Keratinocyte (primary cell): Measurements from ENCODE around the gene NAIF1. TPM values are rescaled to one million over a fixed set of nuclear protein-coding genes. Genes with fewer than 3 reads are reported as not detected.
"Not testable (repeated sequence)": the region's sequence is repeated elsewhere in the genome, so short reads cannot be mapped to it uniquely, and the experiment has no call there.

ENCODE experiments used
- DNase-seq: peaks from one replicate; pipeline ENCODE4 v3.0.0-alpha.2; 2011; ENCODE audit warnings: low read depth, missing footprints, low spot score
- FAIRE-seq: peaks from 2 replicates; lab custom pipeline; 2011; peaks lifted over from hg19 to GRCh38; lab: Jason Lieb, UNC
- H2AFZ ChIP-seq: 2 replicates; pipeline ENCODE4 v1.6.0; 2012; ENCODE audit warnings: low read length, control low read depth, inconsistent platforms; ENCODE audit not compliant: control insufficient read depth
- H3K27ac ChIP-seq: 2 replicates; pipeline ENCODE4 v1.5.1; 2011; ENCODE audit warnings: low read length; ENCODE audit not compliant: control insufficient read depth, insufficient read depth
- H3K27me3 ChIP-seq: 3 replicates; pipeline ENCODE4 v1.6.0; 2011; ENCODE audit warnings: low read length; ENCODE audit not compliant: control insufficient read depth, insufficient read depth; ENCODE audit errors: extremely low read depth
- H3K36me3 ChIP-seq, 2 experiments: 2 replicates in 1 of 2; 3 replicates in 1 of 2; pipeline ENCODE4 v1.5.1; 2011; ENCODE audit warnings: low read length in 2 of 2, mild to moderate bottlenecking in 1 of 2; ENCODE audit not compliant: control insufficient read depth in 2 of 2, insufficient read depth in 2 of 2; ENCODE audit errors: extremely low read depth in 1 of 2
- H3K4me1 ChIP-seq: 3 replicates; pipeline ENCODE4 v1.5.1; 2011; ENCODE audit warnings: low read length; ENCODE audit not compliant: control insufficient read depth, insufficient read depth; ENCODE audit errors: extremely low read depth
- H3K4me2 ChIP-seq: 3 replicates; pipeline ENCODE4 v1.6.0; 2011; ENCODE audit warnings: low read depth, low read length; ENCODE audit not compliant: control insufficient read depth, insufficient read depth; ENCODE audit errors: extremely low read depth
- H3K4me3 ChIP-seq, 3 experiments: fragments of 200-600 bp in 1 of 3; sonication (generic) in 1 of 3; 2 replicates in 2 of 3; 3 replicates in 1 of 3; pipeline ENCODE4 v1.5.1; 2011 to 2016; ENCODE audit warnings: low read length in 3 of 3, mild to moderate bottlenecking in 3 of 3, control low read depth in 2 of 3, inconsistent platforms in 1 of 3, low read depth in 1 of 3, mixed read lengths in 1 of 3, mixed run types in 1 of 3, moderate library complexity in 1 of 3; ENCODE audit not compliant: control insufficient read depth in 2 of 3, insufficient read depth in 2 of 3; ENCODE audit errors: extremely low read depth in 1 of 3
- H3K79me2 ChIP-seq: 2 replicates; pipeline ENCODE4 v1.6.0; 2012; ENCODE audit warnings: low read length; ENCODE audit not compliant: control insufficient read depth, insufficient read depth
- H3K9ac ChIP-seq: 3 replicates; pipeline ENCODE4 v1.6.0; 2011; ENCODE audit warnings: low read length; ENCODE audit not compliant: control insufficient read depth, insufficient read depth; ENCODE audit errors: extremely low read depth
- H3K9me1 ChIP-seq: 3 replicates; pipeline ENCODE4 v1.6.0; 2011; ENCODE audit warnings: low read length; ENCODE audit not compliant: control insufficient read depth, insufficient read depth; ENCODE audit errors: extremely low read depth
- H3K9me3 ChIP-seq: 2 replicates; pipeline ENCODE4 v1.5.1; 2012; ENCODE audit warnings: low read depth, low read length; ENCODE audit not compliant: control insufficient read depth
- H4K20me1 ChIP-seq: 3 replicates; pipeline ENCODE4 v1.6.0; 2011; ENCODE audit warnings: low read length; ENCODE audit not compliant: control insufficient read depth, insufficient read depth; ENCODE audit errors: extremely low read depth
- CTCF ChIP-seq, 3 experiments: IDR thresholded peaks in 1 of 3; conservative IDR thresholded peaks in 1 of 3; optimal IDR thresholded peaks in 1 of 3; 2 replicates in 2 of 3; 3 replicates in 1 of 3; pipeline versions ENCODE3 to v1.5.1; 2011; ENCODE audit warnings: low read length in 3 of 3, mild to moderate bottlenecking in 3 of 3, moderate library complexity in 2 of 3, control low read depth in 1 of 3, inconsistent platforms in 1 of 3; ENCODE audit not compliant: insufficient read depth in 2 of 3; ENCODE audit errors: extremely low read depth in 1 of 3
- EZH2 ChIP-seq: IDR thresholded peaks from one replicate; pipeline ENCODE4 v1.6.1; 2012; ENCODE audit warnings: inconsistent platforms, mild to moderate bottlenecking, low read length, moderate library complexity
- dilution Hi-C: fragments of 300-500 bp; cut with MboI; formaldehyde crosslinking; loops from one replicate; pipeline ENCODE4 v1.7.0; 2020; ENCODE audit warnings: low sequenced_read_pairs; ENCODE audit not compliant: extremely low pct_ligation_motif_present
- polyA plus RNA-seq, 5 experiments: library from polyadenylated mRNA; depleted of rRNA in 3 of 5; stranded (reverse) in 3 of 5; stranded (forward) in 1 of 5; unstranded in 1 of 5; fragments of >200 nt; gene quantifications; 1 replicate in 1 of 5; 2 replicates in 3 of 5; 3 replicates in 1 of 5; pipeline versions ENCODE4 v1.2.1 to v1.2.3, GENCODE V29; 2011 to 2012; ENCODE audit warnings: missing spikeins in 2 of 5, low read depth in 1 of 5, low replicate concordance in 1 of 5

Gene NAIF1
- polyA plus RNA-seq, 1 donor (not counting 4 experiments of a cell fraction or from before 2014, with no cell fraction given): 6.3 TPM

DNA sequence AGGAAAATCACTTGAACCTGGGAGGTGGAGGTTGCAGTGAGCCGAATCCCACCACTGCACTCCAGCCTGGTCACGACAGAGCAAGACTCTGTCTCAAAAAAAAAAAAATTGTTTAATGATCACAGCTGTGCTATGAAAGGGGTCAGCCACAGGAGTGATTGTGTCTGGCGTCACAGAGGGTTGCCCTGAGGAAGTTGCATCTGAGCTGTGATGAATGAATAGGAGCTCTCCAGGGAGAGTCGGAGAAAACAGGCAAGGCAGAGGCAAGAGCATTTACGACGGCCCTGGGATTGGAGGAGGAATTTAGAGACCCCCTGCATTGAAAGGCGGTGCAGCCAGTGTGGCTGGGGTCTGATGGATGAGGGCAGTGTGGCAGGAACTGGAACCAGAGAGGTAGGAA is 25.1 kb downstream of the NAIF1 start:
- Histone ChIP-seq H3K9me3 (no peaks in the 10 kb centered on the region), H3K4me3 (no peak overlapping the region), H3K4me1 (peaks cover 3% of the 10 kb centered on the region), H4K20me1 (no peaks in the 10 kb centered on the region), H3K27ac (no peak overlapping the region), H3K9me1 (no peaks in the 10 kb centered on the region), H3K36me3 (no peaks in the 10 kb centered on the region), H3K27me3 (no peaks in the 10 kb centered on the region), H3K79me2 (no peaks in the 10 kb centered on the region), H3K4me2 (no peak overlapping the region), H2AFZ (no peak overlapping the region), H3K9ac (no peak overlapping the region)
- dilution Hi-C loops: no loop called here
- DNase-seq (no peak), FAIRE-seq (no peak)
- TF ChIP-seq CTCF (optimal IDR thresholded peaks at IDR 0.05 in 1 of 3, IDR thresholded peaks at IDR 0.05 in 1 of 3, conservative IDR thresholded peaks at IDR 0.05 in 1 of 3; ENCODE audit: extremely low read depth in 1 of 3, insufficient read depth in 2 of 3, low read length in 3 of 3) (no peak), EZH2 (no peak)

GRCh38 chr9:128040783-128041182 is 26.3 kb downstream of the NAIF1 start:
- H3K4me1 ChIP-seq, H3K36me3 ChIP-seq, H2AFZ ChIP-seq, H3K9ac ChIP-seq, H3K9me1 ChIP-seq, H4K20me1 ChIP-seq, FAIRE-seq, H3K9me3 ChIP-seq, DNase-seq, H3K4me2 ChIP-seq, H3K27me3 ChIP-seq, H3K4me3 ChIP-seq, dilution Hi-C loops, H3K27ac ChIP-seq, H3K79me2 ChIP-seq: not testable (repeated sequence)

- DNase-seq, H2AFZ ChIP-seq, H3K4me1 ChIP-seq, H3K4me2 ChIP-seq, H3K9me1 ChIP-seq, H3K27me3 ChIP-seq, H3K9ac ChIP-seq, H3K36me3 ChIP-seq, H3K4me3 ChIP-seq, H4K20me1 ChIP-seq, FAIRE-seq, dilution Hi-C loops, H3K79me2 ChIP-seq, H3K27ac ChIP-seq, H3K9me3 ChIP-seq: not testable (repeated sequence)
Measured at GRCh38 chr9:128036522-128036921, 30.6 kb downstream of the NAIF1 start.
